ENCODE measurements around the gene ARSA. TPM values are rescaled to one million over a fixed set of nuclear protein-coding genes. Genes with fewer than 3 reads are reported as not detected.

Gene ARSA
- total RNA-seq, 1 experiment from 2014 or later = 16.4 TPM

DNA sequence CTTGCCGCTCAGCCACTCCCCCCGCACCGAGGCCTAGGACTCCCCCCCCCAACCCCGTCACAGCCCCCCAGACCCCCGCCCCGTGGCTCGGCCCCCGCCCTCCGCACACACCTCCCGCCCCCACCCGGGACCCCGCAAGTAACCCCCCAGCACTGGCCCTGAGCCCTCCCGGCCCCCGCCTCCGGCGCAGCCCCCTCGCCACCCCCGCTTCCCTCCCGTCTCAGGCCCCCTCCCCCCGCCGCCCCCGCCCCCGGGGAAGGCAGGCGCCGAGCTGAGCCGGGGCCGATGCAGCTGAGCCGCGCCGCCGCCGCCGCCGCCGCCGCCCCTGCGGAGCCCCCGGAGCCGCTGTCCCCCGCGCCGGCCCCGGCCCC lies 46.2 kb upstream of the ARSA start:
- DNase-seq (ENCODE audit: low read depth, low spot score) (no peak), ATAC-seq (peak; percentile 4; the same call in 1 of the 2 replicates)
- H2AFZ ChIP-seq (ENCODE audit: low read depth, low read length, poor library complexity, severe bottlenecking) = no peak overlapping the region
- no peak overlapping the region for H3K4me2 ChIP-seq (ENCODE audit: low read length)
- POLR2A ChIA-PET = no interaction called here
- intact Hi-C loops (cut with micrococcal nuclease) = no loop called here
- H3K4me1 ChIP-seq (ENCODE audit: control insufficient read depth in 1 of 2, insufficient read depth in 2 of 2, low read length in 2 of 2) = peaks cover 0 to 25% of the 10 kb centered on the region in 2 experiments; a peak in 3 of 4 replicates
- no peaks in the 10 kb centered on the region for H3K36me3 ChIP-seq (ENCODE audit: control insufficient read depth in 1 of 2, insufficient read depth in 2 of 2, low read length in 2 of 2)
- RAD21 ChIA-PET (ENCODE audit: low non-redundant PET in 1 of 2, low total read pairs in 2 of 2, uncharacterized antibody in 2 of 2, unreplicated experiment in 2 of 2) = no interaction called here
- no peaks in the 10 kb centered on the region for H3K9me2 ChIP-seq (ENCODE audit: insufficient read depth)
- no peak overlapping the region for H3K27ac ChIP-seq (ENCODE audit: low read depth, low read length)
- H3K27me3 ChIP-seq (ENCODE audit: insufficient read depth, low read length) = no peaks in the 10 kb centered on the region
- BruUV-seq (replicated peaks) = no TSS peak
- CTCF ChIA-PET = no interaction called here
- H3K79me2 ChIP-seq (ENCODE audit: insufficient read depth, low read length) = peaks cover 5% of the 10 kb centered on the region; the same call in 1 of the 2 replicates
- no peaks in the 10 kb centered on the region for H3K9me3 ChIP-seq (ENCODE audit: control insufficient read depth in 1 of 2, insufficient read depth in 1 of 2, low read depth in 1 of 2, low read length in 2 of 2)
- H3K9ac ChIP-seq (ENCODE audit: low read length) = no peak overlapping the region
- H3K4me3 ChIP-seq (replicated peaks in 1 of 2; ENCODE audit: low read depth in 1 of 2, low read length in 2 of 2) = peak overlapping the region in 1 of 2 experiments; percentile 9; a peak in 2 of 4 replicates
- TF ChIP-seq CBX3 (IDR thresholded peaks at IDR 0.05; ENCODE audit: low read depth) = no peak
- no peak for TF ChIP-seq POLR2AphosphoS5 (IDR thresholded peaks at IDR 0.05; ENCODE audit: low read depth, low read length)
- no peak for TF ChIP-seq JUND (IDR thresholded peaks at IDR 0.05)
- TF ChIP-seq YY1 (IDR thresholded peaks at IDR 0.05; ENCODE audit: extremely low read depth, insufficient replicate concordance, low read depth, low read length) = no peak
- no peak for TF ChIP-seq EZH2 (IDR thresholded peaks at IDR 0.05)
- TF ChIP-seq, protein P1, sequence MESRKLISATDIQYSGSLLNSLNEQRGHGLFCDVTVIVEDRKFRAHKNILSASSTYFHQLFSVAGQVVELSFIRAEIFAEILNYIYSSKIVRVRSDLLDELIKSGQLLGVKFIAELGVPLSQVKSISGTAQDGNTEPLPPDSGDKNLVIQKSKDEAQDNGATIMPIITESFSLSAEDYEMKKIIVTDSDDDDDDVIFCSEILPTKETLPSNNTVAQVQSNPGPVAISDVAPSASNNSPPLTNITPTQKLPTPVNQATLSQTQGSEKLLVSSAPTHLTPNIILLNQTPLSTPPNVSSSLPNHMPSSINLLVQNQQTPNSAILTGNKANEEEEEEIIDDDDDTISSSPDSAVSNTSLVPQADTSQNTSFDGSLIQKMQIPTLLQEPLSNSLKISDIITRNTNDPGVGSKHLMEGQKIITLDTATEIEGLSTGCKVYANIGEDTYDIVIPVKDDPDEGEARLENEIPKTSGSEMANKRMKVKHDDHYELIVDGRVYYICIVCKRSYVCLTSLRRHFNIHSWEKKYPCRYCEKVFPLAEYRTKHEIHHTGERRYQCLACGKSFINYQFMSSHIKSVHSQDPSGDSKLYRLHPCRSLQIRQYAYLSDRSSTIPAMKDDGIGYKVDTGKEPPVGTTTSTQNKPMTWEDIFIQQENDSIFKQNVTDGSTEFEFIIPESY (IDR thresholded peaks at IDR 0.05; ENCODE audit: extremely low read depth, insufficient replicate concordance, low read length) = no peak
- no peak for TF ChIP-seq ZFX (IDR thresholded peaks at IDR 0.05)
- TF ChIP-seq, protein P2, sequence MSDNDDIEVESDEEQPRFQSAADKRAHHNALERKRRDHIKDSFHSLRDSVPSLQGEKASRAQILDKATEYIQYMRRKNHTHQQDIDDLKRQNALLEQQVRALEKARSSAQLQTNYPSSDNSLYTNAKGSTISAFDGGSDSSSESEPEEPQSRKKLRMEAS (IDR thresholded peaks at IDR 0.05) = no peak
- TF ChIP-seq, protein P3, sequence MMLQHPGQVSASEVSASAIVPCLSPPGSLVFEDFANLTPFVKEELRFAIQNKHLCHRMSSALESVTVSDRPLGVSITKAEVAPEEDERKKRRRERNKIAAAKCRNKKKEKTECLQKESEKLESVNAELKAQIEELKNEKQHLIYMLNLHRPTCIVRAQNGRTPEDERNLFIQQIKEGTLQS (IDR thresholded peaks at IDR 0.05) = no peak
- no peak for TF ChIP-seq RAD21 (IDR thresholded peaks at IDR 0.05; ENCODE audit: low read depth)
- TF ChIP-seq, protein P4, sequence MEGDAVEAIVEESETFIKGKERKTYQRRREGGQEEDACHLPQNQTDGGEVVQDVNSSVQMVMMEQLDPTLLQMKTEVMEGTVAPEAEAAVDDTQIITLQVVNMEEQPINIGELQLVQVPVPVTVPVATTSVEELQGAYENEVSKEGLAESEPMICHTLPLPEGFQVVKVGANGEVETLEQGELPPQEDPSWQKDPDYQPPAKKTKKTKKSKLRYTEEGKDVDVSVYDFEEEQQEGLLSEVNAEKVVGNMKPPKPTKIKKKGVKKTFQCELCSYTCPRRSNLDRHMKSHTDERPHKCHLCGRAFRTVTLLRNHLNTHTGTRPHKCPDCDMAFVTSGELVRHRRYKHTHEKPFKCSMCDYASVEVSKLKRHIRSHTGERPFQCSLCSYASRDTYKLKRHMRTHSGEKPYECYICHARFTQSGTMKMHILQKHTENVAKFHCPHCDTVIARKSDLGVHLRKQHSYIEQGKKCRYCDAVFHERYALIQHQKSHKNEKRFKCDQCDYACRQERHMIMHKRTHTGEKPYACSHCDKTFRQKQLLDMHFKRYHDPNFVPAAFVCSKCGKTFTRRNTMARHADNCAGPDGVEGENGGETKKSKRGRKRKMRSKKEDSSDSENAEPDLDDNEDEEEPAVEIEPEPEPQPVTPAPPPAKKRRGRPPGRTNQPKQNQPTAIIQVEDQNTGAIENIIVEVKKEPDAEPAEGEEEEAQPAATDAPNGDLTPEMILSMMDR (IDR thresholded peaks at IDR 0.05 in 2 of 3, conservative IDR thresholded peaks at IDR 0.05 in 1 of 3; ENCODE audit: borderline replicate concordance in 1 of 3, insufficient read depth in 1 of 3, low read depth in 2 of 3, low read length in 2 of 3) = no peak
- TF ChIP-seq, protein P5, sequence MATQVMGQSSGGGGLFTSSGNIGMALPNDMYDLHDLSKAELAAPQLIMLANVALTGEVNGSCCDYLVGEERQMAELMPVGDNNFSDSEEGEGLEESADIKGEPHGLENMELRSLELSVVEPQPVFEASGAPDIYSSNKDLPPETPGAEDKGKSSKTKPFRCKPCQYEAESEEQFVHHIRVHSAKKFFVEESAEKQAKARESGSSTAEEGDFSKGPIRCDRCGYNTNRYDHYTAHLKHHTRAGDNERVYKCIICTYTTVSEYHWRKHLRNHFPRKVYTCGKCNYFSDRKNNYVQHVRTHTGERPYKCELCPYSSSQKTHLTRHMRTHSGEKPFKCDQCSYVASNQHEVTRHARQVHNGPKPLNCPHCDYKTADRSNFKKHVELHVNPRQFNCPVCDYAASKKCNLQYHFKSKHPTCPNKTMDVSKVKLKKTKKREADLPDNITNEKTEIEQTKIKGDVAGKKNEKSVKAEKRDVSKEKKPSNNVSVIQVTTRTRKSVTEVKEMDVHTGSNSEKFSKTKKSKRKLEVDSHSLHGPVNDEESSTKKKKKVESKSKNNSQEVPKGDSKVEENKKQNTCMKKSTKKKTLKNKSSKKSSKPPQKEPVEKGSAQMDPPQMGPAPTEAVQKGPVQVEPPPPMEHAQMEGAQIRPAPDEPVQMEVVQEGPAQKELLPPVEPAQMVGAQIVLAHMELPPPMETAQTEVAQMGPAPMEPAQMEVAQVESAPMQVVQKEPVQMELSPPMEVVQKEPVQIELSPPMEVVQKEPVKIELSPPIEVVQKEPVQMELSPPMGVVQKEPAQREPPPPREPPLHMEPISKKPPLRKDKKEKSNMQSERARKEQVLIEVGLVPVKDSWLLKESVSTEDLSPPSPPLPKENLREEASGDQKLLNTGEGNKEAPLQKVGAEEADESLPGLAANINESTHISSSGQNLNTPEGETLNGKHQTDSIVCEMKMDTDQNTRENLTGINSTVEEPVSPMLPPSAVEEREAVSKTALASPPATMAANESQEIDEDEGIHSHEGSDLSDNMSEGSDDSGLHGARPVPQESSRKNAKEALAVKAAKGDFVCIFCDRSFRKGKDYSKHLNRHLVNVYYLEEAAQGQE (IDR thresholded peaks at IDR 0.05; ENCODE audit: low read depth) = no peak
- TF ChIP-seq SIN3A (IDR thresholded peaks at IDR 0.05; ENCODE audit: low read depth) = no peak
- TF ChIP-seq TCF7L2 (IDR thresholded peaks at IDR 0.05; ENCODE audit: borderline replicate concordance, extremely low read depth, insufficient read depth, insufficient read length) = no peak
- no peak for TF ChIP-seq ELF1 (IDR thresholded peaks at IDR 0.05; ENCODE audit: borderline replicate concordance, low read depth)
- TF ChIP-seq CEBPB (IDR thresholded peaks at IDR 0.05; ENCODE audit: low read depth) = no peak
- H4K20me1 ChIP-seq (ENCODE audit: insufficient read depth) = no peaks in the 10 kb centered on the region
